Thyroid gland (tissue), 4 donors: ENCODE data around the gene PARP6. TPM values are rescaled to one million over a fixed set of nuclear protein-coding genes. Genes with fewer than 3 reads are reported as not detected.

Source experiments
- DNase-seq, 2 donors: peaks; one replicate each; pipeline ENCODE4 v3.0.0-alpha.2; 2019
- H3K27ac ChIP-seq, 3 donors: fragments of 200-600 bp; sonication (generic); 1 replicate in 2 of 3; 2 replicates in 1 of 3; pipeline ENCODE4 v1.5.1; 2016 to 2019; ENCODE audit warnings: mild to moderate bottlenecking in 1 of 3, moderate library complexity in 1 of 3
- H3K27me3 ChIP-seq: fragments of 200-600 bp; sonication (generic); one replicate; pipeline ENCODE4 v1.5.1; 2019
- H3K36me3 ChIP-seq, 2 donors: fragments of 200-600 bp; sonication (generic); one replicate each; pipeline ENCODE4 v1.5.1; 2016 to 2019
- H3K4me1 ChIP-seq, 2 donors: fragments of 200-600 bp; sonication (generic); one replicate each; pipeline ENCODE4 v1.5.1; 2017 to 2019
- H3K4me3 ChIP-seq, 3 donors: fragments of 200-600 bp; sonication (generic); replicated peaks in 1 of 3; 1 replicate in 2 of 3; 2 replicates in 1 of 3; pipeline ENCODE4 v1.5.1; 2016; ENCODE audit warnings: mild to moderate bottlenecking in 1 of 3
- H3K9me3 ChIP-seq: fragments of 200-600 bp; sonication (generic); one replicate; pipeline ENCODE4 v1.5.1; 2017
- CTCF ChIP-seq, 6 experiments: fragments of 200-600 bp in 3 of 6; fragments of 450-650 bp in 3 of 6; sonication (generic) in 3 of 6; IDR thresholded peaks; one replicate each; pipeline ENCODE4 v1.5.1; 2016 to 2019; ENCODE audit warnings: antibody characterized with exemption in 6 of 6, mild to moderate bottlenecking in 2 of 6, inconsistent platforms in 1 of 6, moderate library complexity in 1 of 6
- POLR2A ChIP-seq, 2 donors: fragments of 450-650 bp; IDR thresholded peaks; one replicate each; pipeline ENCODE4 v1.6.1; 2017; ENCODE audit warnings: antibody characterized with exemption in 2 of 2, mild to moderate bottlenecking in 2 of 2, moderate library complexity in 1 of 2
- WGBS, 2 donors: methylation state at CpG; one replicate each; pipeline ENCODE4 v1.1.5; 2017; 5-methylcytosine and 5-hydroxymethylcytosine counted together
- intact Hi-C: fragments of 100-400 bp; cut with DNase I; formaldehyde crosslinking; loops from one replicate; pipeline ENCODE4 v1.15.1; 2023
- total RNA-seq, 4 donors: library from RNA; depleted of rRNA; stranded (reverse); fragments of >200 nt; gene quantifications; one replicate each; pipeline ENCODE4 v1.2.3, GENCODE V29; 2016

Gene PARP6
- total RNA-seq, 4 donors from 2014 or later = 54.2 to 98.0 (median 70.4) TPM

- Histone ChIP-seq H3K27me3 (no peaks in the 10 kb centered on the region), H3K27ac (peak overlapping the region; percentile 78 to 98 (median 88)), H3K4me1 (peaks cover 29 to 32% of the 10 kb centered on the region in 2 donors), H3K9me3 (no peaks in the 10 kb centered on the region), H3K4me3 (peak overlapping the region; percentile 16 to 85 (median 66)), H3K36me3 (no peaks in the 10 kb centered on the region)
- peak; percentile 12 to 33 for DNase-seq
- WGBS, 2 donors = 12 to 14% methylated on average over 16 of the region's 16 CpGs
- TF ChIP-seq POLR2A (IDR thresholded peaks at IDR 0.05) = no peak
- TF ChIP-seq CTCF (IDR thresholded peaks at IDR 0.05) = no peak
- intact Hi-C loops = no loop called here
Observed at GRCh38 chr15:72231833-72232478, 40.4 kb downstream of the PARP6 start.

GRCh38 chr15:72231066-72231832 is 41.1 kb downstream of the PARP6 start, which contains the start of gene PKM:
Gene PKM, minus strand, starts transcription at chr15:72231190. Its CDS starts 12,093 bp downstream, at chr15:72219097.
- no peaks in the 10 kb centered on the region for H3K9me3 ChIP-seq
- H3K27me3 ChIP-seq = no peaks in the 10 kb centered on the region
- H3K27ac ChIP-seq = peak within 1 kb of the TSS; percentile 78 to 98 (median 88)
- no peaks in the 10 kb centered on the region for H3K36me3 ChIP-seq
- peak; percentile 98 to 99 for DNase-seq
- peak within 1 kb of the TSS; percentile 65 to 85 (median 77) for H3K4me3 ChIP-seq
- TF ChIP-seq POLR2A (IDR thresholded peaks at IDR 0.05) = peak; percentile 74 to 97
- peak in 2 of 6 experiments; percentile 2 to 15 for TF ChIP-seq CTCF (IDR thresholded peaks at IDR 0.05)
- intact Hi-C loops = no loop called here
- WGBS, 2 donors = 0% methylated on average over 9 to 12 of the region's 67 CpGs
- H3K4me1 ChIP-seq = peaks cover 35 to 39% of the 10 kb centered on the region in 2 donors

- DNase-seq = peak; percentile 90 to 93
- Histone ChIP-seq H3K27ac (peak overlapping the region; percentile 72 to 98 (median 88)), H3K36me3 (no peaks in the 10 kb centered on the region), H3K9me3 (no peaks in the 10 kb centered on the region), H3K4me1 (peaks cover 35 to 46% of the 10 kb centered on the region in 2 donors), H3K27me3 (no peaks in the 10 kb centered on the region), H3K4me3 (peak overlapping the region; percentile 65 to 85 (median 77))
- 0 to 1% methylated on average over 32 to 40 of the region's 79 CpGs for WGBS, 2 donors
- intact Hi-C loops = no loop called here
- TF ChIP-seq CTCF (IDR thresholded peaks at IDR 0.05) = no peak
- peak in 1 of 2 donors; percentile 71 for TF ChIP-seq POLR2A (IDR thresholded peaks at IDR 0.05)
Observed at GRCh38 chr15:72230197-72231065, 41.9 kb downstream of the PARP6 start.

DNA sequence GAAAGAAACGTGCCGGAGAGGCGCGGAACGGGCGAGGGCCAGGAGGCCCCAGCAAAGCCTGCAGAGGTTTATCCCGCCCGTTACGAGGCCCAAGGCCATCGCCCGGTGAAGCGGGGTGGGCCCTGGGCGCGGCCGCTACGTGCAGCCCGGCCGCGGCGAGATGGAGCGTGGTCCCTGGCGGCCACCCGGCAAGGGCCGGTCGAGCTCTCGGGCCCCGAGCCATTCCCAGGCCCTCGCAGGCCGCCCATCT is 42.5 kb downstream of the PARP6 start:
- Histone ChIP-seq H3K36me3 (no peaks in the 10 kb centered on the region), H3K27me3 (no peaks in the 10 kb centered on the region), H3K9me3 (no peaks in the 10 kb centered on the region), H3K4me1 (peaks cover 35 to 46% of the 10 kb centered on the region in 2 donors), H3K27ac (peak overlapping the region; percentile 68 to 98 (median 88)), H3K4me3 (peak overlapping the region; percentile 65 to 85 (median 77))
- WGBS, 2 donors = 0 to 1% methylated on average over 17 to 21 of the region's 29 CpGs
- TF ChIP-seq POLR2A (IDR thresholded peaks at IDR 0.05) = no peak
- DNase-seq = no peak
- intact Hi-C loops = no loop called here
